ENCODE measurements around the gene PHACTR1. TPM values are rescaled to one million over a fixed set of nuclear protein-coding genes. Genes with fewer than 3 reads are reported as not detected.
"Not testable (repeated sequence)": the region's sequence is repeated elsewhere in the genome, so short reads cannot be mapped to it uniquely, and the experiment has no call there.

Gene PHACTR1
- total RNA-seq, 4 donors from 2014 or later: 1.2 to 3.2 (median 1.6) TPM; not detected in 1

DNA sequence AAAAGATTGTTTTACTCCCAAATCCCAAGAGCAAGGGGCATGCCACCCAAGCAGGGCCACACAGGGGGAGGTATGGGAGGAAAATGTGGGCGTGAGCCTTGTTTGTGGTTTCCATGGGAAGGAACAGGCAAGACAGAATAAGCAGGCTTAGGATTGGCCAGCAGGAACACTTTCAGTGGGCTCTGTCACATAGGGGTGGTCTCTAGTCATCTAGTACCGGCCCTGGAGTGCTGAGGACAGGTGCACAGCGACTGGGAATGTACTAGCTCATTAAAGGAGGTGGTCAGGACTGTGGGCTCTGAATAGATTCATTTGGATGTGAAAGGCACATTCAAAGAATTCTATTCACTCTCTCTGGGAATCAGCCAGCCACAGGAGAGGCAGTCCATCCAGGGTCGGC lies 436.2 kb downstream of the PHACTR1 start:
- Histone ChIP-seq H3K4me1 (no peaks in the 10 kb centered on the region), H3K4me3 (no peak overlapping the region), H3K27ac (no peak overlapping the region), H3K36me3 (no peaks in the 10 kb centered on the region), H3K27me3 (no peaks in the 10 kb centered on the region), H3K9me3 (no peaks in the 10 kb centered on the region)
- TF ChIP-seq EP300 (IDR thresholded peaks at IDR 0.05; ENCODE audit: low read depth) (no peak), POLR2A (IDR thresholded peaks at IDR 0.05) (no peak), POLR2AphosphoS5 (IDR thresholded peaks at IDR 0.05) (no peak)
- TF ChIP-seq, protein P1, sequence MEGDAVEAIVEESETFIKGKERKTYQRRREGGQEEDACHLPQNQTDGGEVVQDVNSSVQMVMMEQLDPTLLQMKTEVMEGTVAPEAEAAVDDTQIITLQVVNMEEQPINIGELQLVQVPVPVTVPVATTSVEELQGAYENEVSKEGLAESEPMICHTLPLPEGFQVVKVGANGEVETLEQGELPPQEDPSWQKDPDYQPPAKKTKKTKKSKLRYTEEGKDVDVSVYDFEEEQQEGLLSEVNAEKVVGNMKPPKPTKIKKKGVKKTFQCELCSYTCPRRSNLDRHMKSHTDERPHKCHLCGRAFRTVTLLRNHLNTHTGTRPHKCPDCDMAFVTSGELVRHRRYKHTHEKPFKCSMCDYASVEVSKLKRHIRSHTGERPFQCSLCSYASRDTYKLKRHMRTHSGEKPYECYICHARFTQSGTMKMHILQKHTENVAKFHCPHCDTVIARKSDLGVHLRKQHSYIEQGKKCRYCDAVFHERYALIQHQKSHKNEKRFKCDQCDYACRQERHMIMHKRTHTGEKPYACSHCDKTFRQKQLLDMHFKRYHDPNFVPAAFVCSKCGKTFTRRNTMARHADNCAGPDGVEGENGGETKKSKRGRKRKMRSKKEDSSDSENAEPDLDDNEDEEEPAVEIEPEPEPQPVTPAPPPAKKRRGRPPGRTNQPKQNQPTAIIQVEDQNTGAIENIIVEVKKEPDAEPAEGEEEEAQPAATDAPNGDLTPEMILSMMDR (IDR thresholded peaks at IDR 0.05): no peak
- intact Hi-C loops (cut with DNase I; ENCODE audit: low total_unique reads) (loop anchor here (10.0 kb wide), 1 partner anchor 1382 kb away; no protein-coding TSS in a partner anchor), in situ Hi-C loops (cut with MboI; ENCODE audit: low pct_ligation_motif_present in 1 of 4, low pct_unique_long_range_greater_than_20kb in 1 of 4, low sequenced_read_pairs in 3 of 4) (no loop called here)
- DNase-seq: no peak
- WGBS, 2 donors (ENCODE audit: low coverage in 1 of 2): 74 to 80% methylated on average over 1 to 4 of the region's 4 CpGs

DNA sequence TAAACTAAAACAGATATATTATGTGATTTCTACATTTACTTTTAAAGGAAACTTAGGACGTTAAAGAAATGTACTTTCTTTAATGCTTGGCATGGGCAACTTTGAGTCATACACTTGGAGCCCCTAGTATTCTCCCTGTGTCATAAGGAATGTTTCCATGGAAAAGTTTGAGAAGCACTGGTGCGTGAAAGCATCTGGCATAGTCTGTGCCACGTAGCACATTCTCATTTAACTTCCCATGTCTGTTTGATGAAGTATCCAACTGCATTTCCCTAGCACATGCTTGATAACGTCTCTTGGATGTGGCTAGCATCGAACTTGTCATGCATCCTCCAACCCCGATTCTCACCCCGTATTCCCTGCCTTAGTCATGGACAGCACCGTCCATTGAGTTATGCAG lies 439.8 kb downstream of the PHACTR1 start:
- in situ Hi-C loops (cut with MboI; ENCODE audit: low pct_ligation_motif_present in 1 of 4, low pct_unique_long_range_greater_than_20kb in 1 of 4, low sequenced_read_pairs in 3 of 4) (no loop called here), intact Hi-C loops (cut with DNase I; ENCODE audit: low total_unique reads) (loop anchor here (10.0 kb wide), 1 partner anchor 1378 kb away; no protein-coding TSS in a partner anchor)
- no peak for TF ChIP-seq POLR2AphosphoS5 (IDR thresholded peaks at IDR 0.05)
- TF ChIP-seq POLR2A (IDR thresholded peaks at IDR 0.05): no peak
- TF ChIP-seq, protein P1 (IDR thresholded peaks at IDR 0.05): no peak
- no peak for TF ChIP-seq EP300 (IDR thresholded peaks at IDR 0.05; ENCODE audit: low read depth)
- 81 to 96% methylated on average over 5 to 8 of the region's 8 CpGs for WGBS, 2 donors (ENCODE audit: low coverage in 1 of 2)
- Histone ChIP-seq H3K36me3 (no peaks in the 10 kb centered on the region), H3K9me3 (no peaks in the 10 kb centered on the region), H3K4me1 (no peaks in the 10 kb centered on the region), H3K27ac (no peak overlapping the region), H3K4me3 (no peak overlapping the region), H3K27me3 (no peaks in the 10 kb centered on the region)
- no peak for DNase-seq

DNA sequence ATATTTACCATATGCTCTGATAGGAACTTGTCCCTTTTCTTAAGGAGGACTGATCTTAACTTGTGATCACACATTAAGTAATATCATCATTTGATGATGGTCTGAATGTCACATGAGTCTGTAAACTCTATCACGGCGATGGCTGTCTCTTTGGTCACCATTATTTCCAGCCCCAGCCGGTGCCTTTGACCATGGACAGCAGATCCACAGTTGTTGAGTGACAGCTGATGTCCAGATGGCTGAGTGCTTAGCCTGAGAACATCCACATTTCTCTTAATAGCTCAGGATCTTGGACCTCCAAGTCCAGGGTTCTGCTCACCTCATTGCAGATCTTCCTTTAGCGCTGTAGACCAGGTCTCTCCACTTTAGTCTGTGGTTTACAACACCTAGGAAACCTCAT lies 440.7 kb downstream of the PHACTR1 start:
- intact Hi-C loops (cut with DNase I; ENCODE audit: low total_unique reads): loop anchor here (10.0 kb wide), 1 partner anchor 1378 kb away; no protein-coding TSS in a partner anchor
- in situ Hi-C loops (cut with MboI; ENCODE audit: low pct_ligation_motif_present in 1 of 4, low pct_unique_long_range_greater_than_20kb in 1 of 4, low sequenced_read_pairs in 3 of 4): no loop called here

DNA sequence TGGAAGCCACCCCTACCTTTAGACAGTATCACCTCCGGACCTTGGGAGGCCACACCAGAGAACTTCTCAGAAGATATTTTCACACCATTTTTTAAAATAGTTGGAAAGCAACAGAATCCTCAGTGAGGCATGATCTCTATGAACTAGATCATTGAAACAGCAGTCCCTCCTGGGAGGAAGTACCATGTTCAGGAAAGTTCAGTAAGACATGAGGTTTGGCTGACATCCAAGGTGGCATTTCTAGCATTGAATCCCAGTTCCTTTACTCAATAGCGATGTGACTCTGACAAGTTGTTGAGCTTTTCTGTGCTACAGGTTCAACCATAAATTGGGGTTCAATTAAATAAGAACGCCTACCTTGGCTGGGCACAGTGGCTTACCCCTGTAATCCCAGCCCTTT lies 442.7 kb downstream of the PHACTR1 start:
- no peak for DNase-seq
- TF ChIP-seq EP300 (IDR thresholded peaks at IDR 0.05; ENCODE audit: low read depth) (no peak), POLR2AphosphoS5 (IDR thresholded peaks at IDR 0.05) (no peak), POLR2A (IDR thresholded peaks at IDR 0.05) (no peak)
- TF ChIP-seq, protein P1 (IDR thresholded peaks at IDR 0.05): no peak
- H3K36me3 ChIP-seq: no peaks in the 10 kb centered on the region
- no peak overlapping the region for H3K27ac ChIP-seq
- 80% methylated on average over 3 of the region's 3 CpGs; no CpG with 5 or more reads in 1 of the 2 donors for WGBS, 2 donors (ENCODE audit: low coverage in 1 of 2)
- no peaks in the 10 kb centered on the region for H3K27me3 ChIP-seq
- no peaks in the 10 kb centered on the region for H3K9me3 ChIP-seq
- H3K4me1 ChIP-seq: no peaks in the 10 kb centered on the region
- in situ Hi-C loops (cut with MboI; ENCODE audit: low pct_ligation_motif_present in 1 of 4, low pct_unique_long_range_greater_than_20kb in 1 of 4, low sequenced_read_pairs in 3 of 4) (no loop called here), intact Hi-C loops (cut with DNase I; ENCODE audit: low total_unique reads) (loop anchor here (10.0 kb wide), 1 partner anchor 1376 kb away; no protein-coding TSS in a partner anchor)
- no peak overlapping the region for H3K4me3 ChIP-seq

More for the DNA sequence above, 440.7 kb downstream of the PHACTR1 start:
- Histone ChIP-seq H3K4me3 (no peak overlapping the region), H3K9me3 (no peaks in the 10 kb centered on the region), H3K4me1 (no peaks in the 10 kb centered on the region), H3K27ac (no peak overlapping the region), H3K36me3 (no peaks in the 10 kb centered on the region), H3K27me3 (no peaks in the 10 kb centered on the region)
- DNase-seq: no peak
- TF ChIP-seq POLR2A (IDR thresholded peaks at IDR 0.05) (no peak), POLR2AphosphoS5 (IDR thresholded peaks at IDR 0.05) (no peak), EP300 (IDR thresholded peaks at IDR 0.05; ENCODE audit: low read depth) (no peak)
- TF ChIP-seq, protein P1 (IDR thresholded peaks at IDR 0.05): no peak
- WGBS, 2 donors (ENCODE audit: low coverage in 1 of 2): 96 to 100% methylated on average over 1 to 4 of the region's 4 CpGs

DNA sequence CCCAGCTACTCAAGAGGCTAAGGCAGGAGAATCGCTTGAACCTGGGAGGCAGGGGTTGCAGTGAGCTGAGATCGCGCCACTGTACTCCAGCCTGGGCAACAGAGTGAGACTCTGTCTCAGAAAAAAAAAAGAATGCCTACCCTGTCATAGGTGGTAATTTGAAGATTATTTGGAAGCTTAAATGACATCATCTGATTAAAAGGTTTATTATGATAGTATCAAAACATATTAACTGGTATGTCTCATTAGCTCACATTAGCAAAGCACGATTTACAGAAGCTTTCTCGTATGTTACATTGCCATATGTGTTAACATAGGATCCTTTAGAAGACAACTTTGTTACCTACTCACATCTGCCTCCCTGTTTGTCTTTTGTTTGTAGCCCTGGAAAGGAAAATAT lies 443.3 kb downstream of the PHACTR1 start:
- intact Hi-C loops (cut with DNase I; ENCODE audit: low total_unique reads): loop anchor here (10.0 kb wide), 1 partner anchor 1375 kb away; no protein-coding TSS in a partner anchor
- in situ Hi-C loops (cut with MboI; ENCODE audit: low pct_ligation_motif_present in 1 of 4, low pct_unique_long_range_greater_than_20kb in 1 of 4, low sequenced_read_pairs in 3 of 4): not testable (repeated sequence)

More for the DNA sequence above, 443.3 kb downstream of the PHACTR1 start:
- 94 to 100% methylated on average over 2 to 5 of the region's 5 CpGs for WGBS, 2 donors (ENCODE audit: low coverage in 1 of 2)
- DNase-seq, H3K4me1 ChIP-seq, H3K4me3 ChIP-seq, H3K27ac ChIP-seq, H3K36me3 ChIP-seq, H3K9me3 ChIP-seq, H3K27me3 ChIP-seq: not testable (repeated sequence)
